Measurements from ENCODE around the gene PKP1.

Gene PKP1

DNA sequence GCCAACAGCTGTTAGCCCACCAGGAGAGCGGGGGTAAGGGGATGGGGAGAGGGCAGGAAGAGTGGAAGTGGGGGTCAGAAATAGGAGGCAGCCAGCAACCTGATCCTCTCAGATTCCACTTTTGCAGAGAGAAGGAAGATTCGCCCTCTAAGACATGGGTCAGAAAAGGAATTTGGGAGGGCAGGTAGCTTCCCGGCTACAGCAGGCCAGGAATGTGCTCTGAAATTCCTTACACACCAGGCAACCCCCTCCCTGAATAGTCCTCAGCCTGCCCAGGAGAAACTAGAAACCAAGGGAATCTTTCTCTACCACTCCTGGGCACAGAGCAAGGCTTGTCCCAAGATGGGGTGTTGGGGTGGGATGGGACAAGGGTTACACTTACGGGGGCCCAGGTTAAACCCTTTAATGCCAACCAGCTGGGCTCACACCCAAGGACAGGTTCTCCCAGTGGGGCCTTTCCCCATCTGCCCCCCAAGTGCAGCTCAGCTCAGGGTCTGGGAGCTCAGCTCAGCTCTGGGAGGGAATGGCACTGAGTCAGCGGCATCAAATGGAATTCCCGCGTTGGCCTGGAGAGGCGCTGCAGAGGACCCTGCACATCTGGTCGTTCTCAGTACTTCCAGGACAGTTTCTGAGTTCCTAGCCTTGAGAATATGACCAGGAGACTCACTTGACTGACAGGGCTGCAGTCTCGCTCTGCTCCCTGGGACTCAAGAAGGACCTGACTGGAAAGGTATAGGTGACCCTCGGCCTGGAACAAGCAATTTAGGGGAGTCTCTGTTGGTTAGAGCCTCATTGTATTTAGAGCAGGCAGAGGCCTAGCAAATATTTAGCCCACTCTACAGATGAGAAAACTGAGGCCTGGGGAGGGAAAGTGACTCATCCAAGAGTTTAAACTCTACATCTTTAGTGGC is 93.4 kb downstream of the PKP1 start:
- DNase-seq = peak; percentile 54

DNA sequence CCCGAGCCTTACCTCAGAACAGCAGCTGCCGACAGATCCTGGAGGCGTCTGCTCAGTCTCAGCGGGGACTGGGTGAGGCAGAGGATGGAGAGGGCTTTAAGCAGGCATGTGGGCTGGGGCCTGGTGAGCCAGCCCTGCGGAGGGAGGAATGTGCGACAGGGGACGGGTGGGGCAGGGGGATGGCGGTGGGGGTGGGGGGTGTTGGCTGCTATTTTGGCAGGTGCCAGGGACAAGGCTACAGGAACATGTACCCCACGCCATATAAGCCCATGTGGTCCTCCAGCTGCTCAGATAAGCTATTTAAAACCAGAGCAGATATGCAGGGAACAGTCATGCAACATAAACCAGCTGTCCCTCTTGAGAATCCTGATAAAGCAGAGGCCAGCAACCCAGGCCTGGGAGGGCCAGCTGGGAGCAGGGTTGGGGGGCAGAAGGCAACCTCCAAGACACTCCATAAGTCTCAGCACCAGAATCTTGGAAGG is 94.3 kb downstream of the PKP1 start, which contains the start of gene TNNT2:
Gene TNNT2 (minus strand): TSS at position 70 of the 482 bp plus-strand sequence. CDS start 4,426 bp downstream, outside the sequence.
- peak; percentile 66 for DNase-seq

GRCh38 chr1:201378804-201379203 is 95.5 kb downstream of the PKP1 start:
- no peak for DNase-seq

DNA sequence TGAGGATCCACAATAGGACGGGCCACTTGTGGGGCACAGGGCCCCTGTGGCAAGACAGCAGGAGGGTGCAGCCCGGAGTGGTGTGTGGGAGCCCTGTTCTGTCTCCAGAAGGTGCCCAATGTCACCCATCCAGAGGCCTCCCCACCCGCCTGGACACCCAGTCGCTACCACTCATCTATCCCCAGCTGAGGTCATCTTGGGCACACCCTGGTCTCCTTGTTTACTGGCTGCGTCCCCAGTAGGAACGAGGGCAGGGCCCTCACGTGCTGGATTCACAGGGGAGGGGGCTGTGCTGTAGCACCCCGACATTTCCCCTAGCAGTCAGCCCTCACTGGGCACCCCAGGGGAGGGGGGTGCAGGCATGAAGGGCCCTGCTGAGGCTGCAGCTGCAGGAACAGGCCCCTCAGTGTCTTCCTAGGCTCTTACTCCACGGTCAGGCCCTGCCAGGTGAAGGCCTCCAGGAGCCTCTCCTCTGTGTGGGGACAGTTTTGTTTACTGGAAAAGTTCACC is 96.5 kb downstream of the PKP1 start:
- DNase-seq = no peak

GRCh38 chr1:201381130-201381529 is 97.8 kb downstream of the PKP1 start:
- DNase-seq = no peak

All from NCI-H1694 treated with DMSO at 0.1 percent for 48 hours (cell line).